ENCODE measurements around the gene CAMSAP1.

Gene CAMSAP1

DNA sequence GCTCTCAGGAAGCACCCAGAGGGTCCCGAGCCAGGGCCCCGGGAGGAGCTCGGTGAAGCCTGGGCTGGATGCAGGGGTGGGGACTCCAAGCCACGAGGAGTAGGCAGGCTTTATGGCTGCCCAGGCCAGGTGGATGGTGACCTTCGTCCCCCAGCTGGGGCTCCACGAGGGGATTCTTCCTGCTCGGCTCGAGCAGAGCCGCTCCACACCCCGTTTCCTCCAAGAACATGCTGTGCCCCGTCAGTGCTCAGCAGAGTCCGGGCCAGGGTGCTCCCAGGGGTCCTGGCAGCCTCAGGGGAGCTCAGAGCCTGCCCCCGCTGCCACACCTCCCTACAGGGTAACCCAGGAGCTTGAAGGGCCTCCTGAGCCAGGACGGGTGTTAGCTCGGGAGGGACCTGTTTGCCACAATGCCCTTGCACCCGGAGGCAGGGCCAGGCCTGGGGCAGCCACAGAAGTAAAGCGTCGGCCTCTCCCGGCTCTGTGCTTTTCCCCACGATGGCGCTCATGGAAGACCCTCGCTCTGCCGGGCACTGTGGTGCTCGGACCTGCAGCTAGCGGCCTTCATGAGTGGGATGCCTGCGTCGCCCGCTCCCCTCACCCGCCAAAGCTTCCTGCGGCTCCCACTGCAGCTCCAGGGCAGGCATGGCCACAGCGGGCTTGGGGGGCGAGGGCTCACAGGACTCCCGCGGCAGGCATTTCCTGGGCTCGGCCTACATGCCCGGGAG, 118.6 kb downstream of the CAMSAP1 start:
- DNase-seq: no peak

DNA sequence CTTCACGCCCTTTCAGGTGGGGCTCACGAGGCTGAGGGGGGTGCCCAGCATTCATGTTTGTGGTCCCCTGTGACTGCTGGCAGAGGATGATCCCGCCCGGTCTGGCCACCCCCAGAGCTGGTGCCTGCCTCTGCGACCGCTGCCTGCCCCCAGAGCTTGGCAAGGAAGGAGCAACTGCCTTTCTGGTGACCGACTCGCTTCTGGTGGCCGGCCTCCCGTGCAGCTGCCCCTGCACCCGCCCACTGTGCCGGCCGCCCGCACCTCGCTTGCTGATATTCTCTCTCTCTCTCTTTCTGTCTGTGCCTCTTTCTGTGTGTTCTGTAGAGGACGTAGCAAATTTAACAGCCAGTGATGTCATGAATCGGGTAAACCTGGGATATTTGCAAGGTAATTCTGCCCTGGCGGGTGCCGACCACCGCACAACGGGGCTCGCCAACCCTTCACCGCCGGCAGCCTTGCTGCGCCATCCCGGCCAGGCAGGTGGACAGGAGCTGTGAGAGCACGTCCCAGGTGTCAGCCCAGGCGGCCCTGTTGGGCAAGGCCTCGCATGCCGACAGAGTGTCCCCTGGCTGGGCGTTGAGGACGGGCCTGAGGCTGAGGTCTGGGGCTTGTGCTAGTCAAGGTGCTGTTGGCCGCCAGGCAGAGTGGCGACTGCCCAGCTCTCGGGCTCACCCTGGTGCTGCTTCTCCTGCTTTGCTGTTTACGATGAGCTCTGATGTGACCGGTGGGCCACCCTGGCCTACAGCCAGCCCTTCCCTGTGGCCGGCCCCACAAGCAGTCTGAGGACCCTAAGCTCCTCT, 119.4 kb downstream of the CAMSAP1 start:
- no peak for DNase-seq

DNA sequence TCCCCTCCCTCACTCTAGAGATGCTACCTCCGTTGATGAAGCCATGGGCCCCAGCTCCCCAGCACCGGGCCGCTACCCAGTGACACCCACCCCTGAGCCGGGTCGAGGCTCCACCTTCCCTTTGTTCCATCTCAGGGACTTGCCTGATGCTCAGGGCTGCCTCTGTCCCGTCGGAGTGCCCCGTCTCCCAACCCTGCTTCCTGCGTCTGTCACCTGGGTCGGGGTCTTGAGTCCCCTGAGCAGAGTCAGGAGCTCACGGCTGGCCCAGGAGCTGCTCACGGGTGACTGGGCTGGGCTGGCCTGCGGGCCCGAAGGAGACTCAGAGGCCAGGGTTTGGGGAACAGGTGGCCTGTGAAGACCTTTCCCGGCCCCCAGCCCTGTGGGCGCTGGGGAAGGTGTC, 120.0 kb downstream of the CAMSAP1 start:
- DNase-seq: no peak

DNA sequence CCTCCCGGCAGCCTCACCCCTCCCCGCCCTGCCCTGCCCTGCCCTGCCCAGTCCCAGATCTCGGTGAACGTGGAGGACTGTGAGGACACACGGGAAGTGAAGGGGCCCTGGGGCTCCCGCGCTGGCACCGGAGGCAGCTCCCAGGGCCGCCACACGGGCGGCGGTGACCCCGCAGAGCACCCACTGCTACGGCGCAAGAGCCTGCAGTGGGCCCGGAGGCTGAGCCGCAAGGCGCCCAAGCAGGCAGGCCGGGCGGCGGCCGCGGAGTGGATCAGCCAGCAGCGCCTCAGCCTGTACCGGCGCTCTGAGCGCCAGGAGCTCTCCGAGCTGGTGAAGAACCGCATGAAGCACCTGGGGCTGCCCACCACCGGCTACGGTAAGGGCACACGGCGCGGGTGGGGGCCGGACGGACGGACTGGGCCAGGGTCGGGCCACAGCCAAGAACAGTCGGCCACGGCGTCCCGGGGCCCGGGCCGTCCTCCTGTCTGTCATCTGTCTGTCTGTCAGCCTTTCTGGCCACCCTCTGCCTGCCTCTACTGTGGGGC, 121.1 kb downstream of the CAMSAP1 start:
- DNase-seq: no peak

DNA sequence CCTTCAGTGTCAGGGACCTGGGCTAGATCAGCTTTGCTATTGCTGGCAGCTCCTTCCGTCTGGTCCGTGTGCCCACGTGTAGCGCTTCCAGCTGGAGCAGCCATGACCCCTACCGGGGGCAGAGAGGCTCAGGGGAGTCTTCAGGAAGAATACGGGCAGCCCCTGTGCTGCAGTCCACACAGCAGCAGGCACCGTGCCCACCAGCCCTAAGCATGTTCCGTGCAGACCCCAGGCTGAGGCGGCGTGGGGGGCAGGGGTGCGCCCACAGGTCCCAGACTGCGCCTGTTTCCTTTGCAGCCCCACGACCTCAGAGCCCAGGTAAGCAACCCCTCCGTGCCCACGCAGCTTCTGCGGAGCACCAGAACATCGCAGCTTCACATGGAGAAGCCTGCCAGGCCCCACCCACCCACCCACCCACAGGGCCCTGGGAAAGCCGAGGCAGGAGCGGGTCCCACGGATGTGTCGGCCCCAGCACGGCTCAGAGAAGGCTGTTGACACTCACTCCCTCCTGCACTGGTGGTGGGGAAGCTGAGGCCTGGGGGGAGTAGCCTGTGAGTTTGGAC, 122.3 kb downstream of the CAMSAP1 start:
- DNase-seq: no peak

DNA sequence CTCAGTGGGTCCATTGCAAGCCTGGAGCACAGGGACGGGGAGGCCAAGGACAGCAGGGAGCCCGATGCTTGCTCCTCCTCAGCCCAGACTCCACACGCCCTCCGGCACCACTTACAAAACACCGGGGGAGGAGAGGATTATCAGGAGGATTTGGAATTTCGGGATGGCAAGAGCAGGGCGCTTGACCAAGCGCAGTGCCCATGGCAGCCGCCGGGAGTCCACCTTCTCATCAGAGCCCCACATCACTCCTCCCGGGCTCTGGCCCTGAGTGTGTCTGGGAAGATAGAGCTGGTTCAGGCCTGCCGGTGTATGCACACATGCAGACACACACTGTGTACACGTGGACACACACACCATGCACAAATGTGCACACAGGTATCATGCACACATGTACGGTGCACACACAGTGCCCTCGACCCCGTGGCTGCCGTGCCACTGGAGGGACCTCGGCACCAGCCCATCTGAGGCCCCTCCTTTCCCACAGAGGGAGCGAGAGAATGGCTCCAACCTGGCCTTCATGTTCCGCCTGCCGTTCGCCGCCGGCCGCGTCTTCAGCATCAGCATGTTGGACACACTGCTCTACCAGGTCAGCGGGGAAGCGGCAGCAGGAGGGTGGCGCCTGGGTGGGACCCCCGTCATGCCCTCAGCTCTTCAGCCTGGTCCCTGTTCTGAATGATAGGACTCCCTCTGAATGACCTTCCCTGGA, 123.7 kb downstream of the CAMSAP1 start:
- no peak for DNase-seq

DNA sequence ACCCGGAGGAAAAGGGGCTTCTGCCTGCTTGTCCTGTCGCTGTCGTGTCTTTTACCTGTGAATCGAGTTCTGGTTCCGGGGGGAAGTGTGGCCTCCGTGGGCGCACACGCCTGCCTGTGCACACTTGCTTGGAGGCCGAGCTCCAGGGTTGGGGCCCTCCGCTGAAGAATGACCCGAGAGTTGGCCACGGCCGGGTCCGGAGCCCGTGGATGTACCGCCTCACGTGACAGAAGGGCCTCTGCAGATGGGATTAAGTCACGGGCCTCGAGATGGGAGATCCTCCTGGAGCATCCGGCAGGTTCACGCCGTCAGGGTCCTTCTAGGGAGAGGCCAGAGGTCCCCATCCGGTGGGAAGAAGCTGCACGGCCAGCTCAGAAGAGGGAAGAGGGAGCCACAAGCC, 124.4 kb downstream of the CAMSAP1 start:
- no peak for DNase-seq

DNA sequence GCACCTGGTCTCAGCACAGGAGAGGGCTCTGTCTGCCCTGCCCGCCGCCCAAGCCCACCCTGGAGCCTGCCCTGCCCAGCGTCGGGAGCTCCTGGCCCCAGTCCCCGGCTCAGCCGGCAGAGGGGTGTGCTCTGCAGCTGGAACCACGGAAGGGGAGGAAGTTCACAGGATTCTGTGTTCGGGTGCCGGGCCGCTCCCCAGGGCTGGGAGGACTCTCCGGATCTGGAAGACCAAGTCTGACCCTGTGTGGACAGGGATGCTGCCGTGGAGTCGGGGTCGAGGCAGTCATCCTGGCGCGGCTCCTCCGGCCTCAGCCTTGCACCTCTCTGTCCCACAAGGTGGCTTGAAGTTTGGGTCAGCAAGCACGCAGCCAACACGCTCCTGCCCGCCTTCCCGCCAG, 126.7 kb downstream of the CAMSAP1 start:
- no peak for DNase-seq

DNA sequence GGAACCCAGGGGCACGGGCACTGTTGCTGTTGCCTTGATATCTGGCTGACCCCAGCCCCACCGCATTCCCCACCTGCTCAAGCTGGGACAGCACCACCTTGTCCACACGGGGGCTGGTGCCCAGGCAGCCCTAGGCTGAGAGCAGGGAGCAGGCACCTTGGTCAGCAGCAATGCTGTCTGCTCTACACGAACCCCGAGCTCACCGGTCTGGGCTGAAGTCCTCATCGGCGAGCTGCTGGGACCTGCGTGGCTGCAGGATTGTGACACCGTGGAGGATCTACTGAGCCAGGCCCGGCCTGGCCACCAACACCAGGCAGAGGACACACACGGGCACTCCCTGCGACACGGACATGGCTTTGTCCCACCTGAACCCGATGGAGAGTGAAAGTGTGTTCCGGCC, 127.3 kb downstream of the CAMSAP1 start:
- no peak for DNase-seq

DNA sequence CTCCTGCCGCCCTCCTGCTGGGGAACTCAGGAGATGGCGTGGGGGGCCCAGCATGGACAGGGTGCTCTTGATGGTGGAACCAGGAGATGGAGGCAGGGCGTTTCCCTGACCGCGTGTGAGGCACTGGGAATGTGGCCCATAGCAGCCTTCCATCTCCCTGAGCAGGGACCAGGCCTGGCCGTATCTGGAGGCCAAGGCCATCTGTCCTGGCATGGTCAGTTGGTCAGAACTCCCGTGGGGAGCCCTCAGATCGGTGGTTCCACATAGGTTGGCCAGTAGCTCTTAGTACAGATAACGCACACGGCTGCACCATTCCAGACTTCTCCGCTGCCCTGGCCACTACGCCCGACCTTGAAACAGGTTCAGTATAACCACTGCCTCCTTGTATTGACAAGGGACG, 127.8 kb downstream of the CAMSAP1 start:
- no peak for DNase-seq

DNA sequence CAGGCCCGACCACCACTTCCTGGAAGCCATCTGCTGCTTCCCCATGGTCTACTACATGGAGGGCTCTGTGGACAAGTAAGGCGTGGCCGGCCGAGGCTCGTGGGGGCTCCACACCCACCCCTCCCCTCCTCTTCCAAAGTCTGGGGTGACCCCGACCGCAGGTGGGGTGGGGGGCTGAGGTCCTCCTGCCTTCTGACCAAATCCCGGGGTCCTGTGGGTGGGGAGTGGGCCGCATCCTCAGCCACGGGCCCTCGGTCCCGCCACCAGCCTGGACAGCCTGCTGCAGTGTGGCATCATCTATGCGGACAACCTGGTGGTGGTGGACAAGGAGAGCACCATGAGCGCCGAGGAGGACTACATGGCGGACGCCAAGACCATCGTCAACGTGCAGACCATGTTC, 128.9 kb downstream of the CAMSAP1 start:
- no peak for DNase-seq

DNA sequence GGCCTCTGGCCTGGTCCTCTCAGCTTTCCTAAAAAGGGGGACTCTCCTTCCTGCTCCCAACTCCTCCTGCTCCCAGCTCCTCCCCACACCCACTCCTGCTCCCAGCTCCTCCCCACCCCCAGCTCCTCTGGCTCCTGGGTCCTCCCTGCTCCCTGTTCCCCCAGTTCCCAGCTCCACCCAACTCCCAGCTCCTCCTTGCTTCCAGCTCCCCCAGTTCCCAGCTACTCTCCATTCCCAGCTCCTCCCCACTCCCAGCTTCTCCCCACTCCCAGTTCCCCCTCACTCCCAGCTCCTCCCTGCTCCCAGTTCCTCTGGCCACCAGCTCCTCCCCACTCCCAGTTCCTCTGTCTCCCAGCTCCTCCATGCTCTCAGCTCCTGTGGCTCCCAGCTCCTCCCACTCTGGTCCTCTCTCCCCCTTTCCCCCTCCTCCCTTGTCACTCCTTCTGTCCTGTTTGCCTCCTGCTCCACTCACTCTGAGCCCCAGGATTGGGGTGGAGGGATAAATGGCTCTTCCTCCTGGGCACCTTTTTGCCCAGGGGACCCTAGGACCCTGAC, 129.6 kb downstream of the CAMSAP1 start:
- DNase-seq: no peak

DNA sequence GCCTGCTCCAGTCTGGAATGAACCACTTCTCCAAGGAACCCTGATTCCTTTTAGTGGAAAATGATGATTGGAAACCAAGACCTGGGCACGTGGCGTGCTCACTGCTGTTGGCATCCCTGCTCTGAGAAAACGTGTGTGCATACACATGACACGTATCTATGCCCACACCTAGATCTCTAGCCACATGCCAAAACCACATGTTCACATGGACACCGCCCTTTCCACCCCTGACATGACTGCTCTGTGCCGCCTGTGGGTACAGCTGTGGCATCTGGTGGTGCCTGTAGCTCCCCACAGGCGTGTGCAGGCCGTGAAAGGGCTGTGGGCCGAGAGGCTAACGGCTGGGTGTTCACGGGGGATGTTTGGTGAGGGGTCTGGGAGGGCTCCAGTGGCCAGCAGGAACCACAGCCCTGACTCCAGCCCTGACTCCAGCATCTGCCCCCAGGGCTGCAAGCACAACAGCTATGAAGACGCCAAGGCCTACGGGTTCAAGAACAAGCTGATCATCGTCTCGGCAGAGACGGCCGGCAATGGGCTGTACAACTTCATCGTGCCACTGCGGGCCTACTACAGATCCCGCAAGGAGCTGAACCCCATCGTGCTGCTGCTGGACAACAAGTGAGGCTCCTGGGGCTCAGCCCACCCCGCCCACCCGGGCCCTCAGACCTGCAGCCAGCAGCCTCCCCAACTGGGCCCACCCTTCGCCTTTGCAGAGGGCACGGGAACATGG, 130.3 kb downstream of the CAMSAP1 start:
- DNase-seq: no peak

DNA sequence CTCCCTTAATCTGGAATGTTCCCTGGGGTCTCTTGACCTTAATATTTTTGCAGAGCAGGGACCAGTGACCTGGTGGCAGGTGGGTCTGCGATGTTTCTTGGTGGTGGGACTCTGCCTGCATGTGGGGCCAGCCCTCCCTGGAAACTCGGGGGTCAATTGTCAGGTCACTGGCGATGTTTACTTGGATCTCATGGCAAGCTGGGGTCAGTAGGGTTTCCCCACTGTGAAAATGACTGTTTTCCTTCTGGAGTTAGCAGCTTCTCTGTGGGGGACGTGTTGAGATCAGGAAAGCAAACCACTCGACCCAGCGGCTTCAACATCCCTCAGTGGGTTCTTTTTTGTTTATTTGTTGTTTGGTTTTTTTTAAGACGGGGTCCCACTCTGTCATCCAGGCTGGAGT, 131.4 kb downstream of the CAMSAP1 start:
- DNase-seq: no peak

DNA sequence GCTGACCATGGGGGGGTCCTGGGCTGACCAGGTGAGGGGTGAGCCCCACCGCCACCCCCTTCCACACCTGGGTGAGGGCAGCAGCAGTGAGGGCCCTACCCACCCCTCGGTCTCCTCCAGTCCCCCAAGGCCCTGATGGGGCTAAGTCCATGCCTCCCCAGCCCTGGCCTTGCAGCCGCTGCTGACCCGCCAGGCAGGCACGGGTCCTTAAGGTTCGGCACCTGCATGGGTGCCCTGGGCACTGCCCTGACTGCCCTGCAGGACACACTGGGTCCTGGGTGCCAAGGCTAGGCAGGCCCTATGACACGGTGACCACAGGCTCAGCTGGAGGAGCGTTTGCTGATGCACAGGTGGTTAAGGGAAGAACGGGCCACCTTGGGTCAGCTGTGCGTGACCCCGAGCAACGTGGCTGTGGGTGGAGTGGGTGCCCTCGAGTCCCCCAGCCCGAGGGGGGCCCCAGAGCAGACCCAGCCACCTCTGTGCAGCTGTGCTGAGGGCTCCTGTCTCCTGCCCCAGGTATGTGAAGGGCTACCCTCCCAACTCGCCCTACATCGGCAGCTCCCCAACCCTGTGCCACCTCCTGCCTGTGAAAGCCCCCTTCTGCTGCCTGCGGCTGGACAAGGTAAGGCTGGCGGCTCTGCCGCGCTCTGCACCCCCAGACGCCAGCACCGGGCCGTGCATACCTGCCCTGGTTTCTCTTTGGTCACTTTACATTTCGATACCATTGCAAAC, 132.4 kb downstream of the CAMSAP1 start:
- no peak for DNase-seq

DNA sequence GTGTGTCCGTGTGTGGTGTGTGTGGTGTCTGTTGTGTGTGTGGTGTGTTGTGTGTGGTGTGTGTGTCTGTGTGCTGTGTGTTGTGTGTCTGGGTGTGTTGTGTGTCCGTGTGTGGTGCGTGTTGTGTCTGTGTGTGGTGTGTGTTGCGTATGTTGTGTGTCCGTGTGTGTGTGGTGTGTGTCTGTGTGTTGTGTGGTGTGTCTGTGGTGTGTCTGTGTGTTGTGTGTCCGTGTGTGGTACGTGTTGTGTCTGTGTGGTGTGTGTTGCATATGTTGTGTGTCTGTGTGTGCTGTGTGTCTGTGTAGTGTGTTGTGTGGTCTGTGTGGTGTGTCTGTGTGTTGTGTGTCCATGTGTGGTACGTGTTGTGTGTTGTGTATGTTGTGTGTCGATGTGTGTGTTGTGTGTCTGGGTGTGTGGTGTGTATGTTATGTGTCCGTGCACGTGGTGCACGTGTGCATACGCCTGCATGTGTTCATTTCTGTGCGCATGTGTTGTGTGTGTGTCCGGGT, 133.1 kb downstream of the CAMSAP1 start:
- DNase-seq: no peak

DNA sequence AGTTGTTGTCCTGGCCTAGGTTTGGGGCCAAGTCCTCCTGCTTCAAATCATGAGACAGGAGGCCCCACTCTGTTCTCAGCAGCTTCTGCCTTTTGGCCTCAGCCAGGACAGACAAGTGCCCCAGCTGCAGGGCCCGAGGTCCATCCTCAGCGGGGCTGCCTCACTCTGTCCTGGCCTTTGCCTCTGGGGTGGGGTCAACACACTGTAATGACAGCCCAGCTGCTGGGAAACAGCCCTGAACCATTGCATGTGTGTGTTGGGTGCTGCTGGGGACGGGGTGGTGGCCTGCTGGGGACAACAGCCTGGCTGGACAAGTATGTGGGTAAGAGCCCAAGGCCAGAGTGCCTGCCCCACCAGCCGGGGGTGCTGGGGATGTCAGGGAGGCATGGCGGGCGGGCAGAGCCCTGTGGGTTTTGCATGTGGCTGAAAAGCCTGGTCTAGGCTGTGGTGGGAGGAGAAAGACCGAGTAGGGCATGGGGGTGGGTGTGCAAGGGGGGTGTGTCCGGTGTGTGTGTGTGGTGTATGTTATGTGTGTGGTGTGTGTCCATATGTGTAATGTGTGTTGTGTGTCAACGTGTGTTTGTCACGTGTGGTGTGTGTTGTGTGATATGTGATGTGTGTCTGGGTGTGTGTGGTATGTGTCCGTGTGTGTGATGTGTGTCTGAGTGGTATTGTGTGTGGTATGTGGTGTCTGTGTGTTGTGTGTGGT, 133.7 kb downstream of the CAMSAP1 start:
- no peak for DNase-seq

DNA sequence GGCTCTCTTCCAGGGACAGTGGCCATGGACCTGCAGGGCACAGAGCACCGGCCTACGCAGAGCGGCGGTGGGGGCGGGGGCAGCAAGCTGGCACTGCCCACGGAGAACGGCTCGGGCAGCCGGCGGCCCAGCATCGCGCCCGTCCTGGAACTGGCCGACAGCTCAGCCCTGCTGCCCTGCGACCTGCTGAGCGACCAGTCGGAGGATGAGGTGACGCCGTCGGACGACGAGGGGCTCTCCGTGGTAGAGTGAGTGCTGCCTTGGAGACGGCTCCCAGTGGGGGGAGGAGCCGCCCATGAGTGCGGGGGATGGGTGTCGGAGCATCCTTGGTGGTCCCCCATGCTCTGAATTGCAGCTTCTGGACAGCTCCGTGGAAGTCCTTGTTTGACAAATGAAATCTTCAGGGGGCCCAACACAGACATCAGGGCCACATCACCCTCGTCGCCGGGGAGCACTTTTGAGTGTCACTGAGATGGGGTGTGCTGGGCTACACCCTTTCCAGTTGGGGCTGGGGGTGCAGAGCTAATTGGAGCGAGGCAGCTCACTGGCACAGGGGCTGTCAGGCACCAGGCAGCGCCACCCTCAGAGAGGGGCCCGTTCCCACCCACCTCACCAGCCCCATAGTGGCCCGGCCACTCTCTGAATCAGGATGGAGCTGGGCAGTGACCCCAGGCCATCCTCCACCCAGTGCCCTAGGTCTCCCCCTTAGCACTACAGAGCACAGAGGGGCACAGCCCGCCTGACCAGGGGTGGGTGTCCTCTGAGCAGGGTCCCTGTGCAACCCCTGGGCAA, 134.4 kb downstream of the CAMSAP1 start:
- DNase-seq: no peak

DNA sequence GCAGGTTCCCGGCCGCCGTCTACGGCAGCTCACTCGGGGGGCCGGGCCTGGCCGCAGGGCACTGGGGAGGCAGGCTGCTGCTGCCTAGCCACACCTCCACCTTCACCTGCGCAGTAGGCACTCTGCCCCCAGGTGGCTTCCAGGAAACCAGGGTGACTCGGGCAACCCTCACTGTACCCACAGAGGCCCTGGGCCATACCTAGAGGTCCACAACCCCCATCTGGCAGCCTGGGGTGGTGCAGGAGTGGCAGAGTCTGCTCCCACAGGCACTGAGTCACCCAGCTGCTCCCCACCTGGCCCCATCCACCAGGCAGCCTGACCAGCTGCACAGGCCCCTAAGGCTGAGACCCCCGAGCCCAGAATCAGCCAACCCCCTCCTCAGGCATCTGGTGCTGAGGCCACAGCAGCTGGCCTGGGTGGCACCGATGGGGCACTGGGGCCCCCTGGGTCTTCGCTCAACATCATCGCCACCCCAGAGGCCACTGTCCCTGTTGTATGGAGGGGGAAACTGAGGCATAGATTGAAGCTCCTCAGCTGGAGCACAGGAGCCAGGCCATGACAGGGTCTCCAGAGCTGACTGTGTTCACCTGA, 135.2 kb downstream of the CAMSAP1 start:
- DNase-seq: no peak

All from NCI-H1105 treated with DMSO at 0.1 percent for 48 hours (cell line).